Peyer's patch (tissue), 4 donors: ENCODE results near the gene CDH23.

Experiments used
- POLR2A ChIP-seq, 2 donors: fragments of 450-650 bp; IDR thresholded peaks; one replicate each; pipeline ENCODE4 v1.5.1; 2017; ENCODE audit warnings: antibody characterized with exemption in 2 of 2, mild to moderate bottlenecking in 2 of 2, moderate library complexity in 2 of 2
- TF ChIP-seq, protein P1 (sequence below), 6 experiments: fragments of 450-650 bp in 4 of 6; fragments of 200-600 bp in 2 of 6; sonication (generic) in 1 of 6; IDR thresholded peaks; one replicate each; pipeline ENCODE4 v1.5.1; 2017 to 2019; ENCODE audit warnings: antibody characterized with exemption in 6 of 6, mild to moderate bottlenecking in 3 of 6, moderate library complexity in 1 of 6

DNA sequence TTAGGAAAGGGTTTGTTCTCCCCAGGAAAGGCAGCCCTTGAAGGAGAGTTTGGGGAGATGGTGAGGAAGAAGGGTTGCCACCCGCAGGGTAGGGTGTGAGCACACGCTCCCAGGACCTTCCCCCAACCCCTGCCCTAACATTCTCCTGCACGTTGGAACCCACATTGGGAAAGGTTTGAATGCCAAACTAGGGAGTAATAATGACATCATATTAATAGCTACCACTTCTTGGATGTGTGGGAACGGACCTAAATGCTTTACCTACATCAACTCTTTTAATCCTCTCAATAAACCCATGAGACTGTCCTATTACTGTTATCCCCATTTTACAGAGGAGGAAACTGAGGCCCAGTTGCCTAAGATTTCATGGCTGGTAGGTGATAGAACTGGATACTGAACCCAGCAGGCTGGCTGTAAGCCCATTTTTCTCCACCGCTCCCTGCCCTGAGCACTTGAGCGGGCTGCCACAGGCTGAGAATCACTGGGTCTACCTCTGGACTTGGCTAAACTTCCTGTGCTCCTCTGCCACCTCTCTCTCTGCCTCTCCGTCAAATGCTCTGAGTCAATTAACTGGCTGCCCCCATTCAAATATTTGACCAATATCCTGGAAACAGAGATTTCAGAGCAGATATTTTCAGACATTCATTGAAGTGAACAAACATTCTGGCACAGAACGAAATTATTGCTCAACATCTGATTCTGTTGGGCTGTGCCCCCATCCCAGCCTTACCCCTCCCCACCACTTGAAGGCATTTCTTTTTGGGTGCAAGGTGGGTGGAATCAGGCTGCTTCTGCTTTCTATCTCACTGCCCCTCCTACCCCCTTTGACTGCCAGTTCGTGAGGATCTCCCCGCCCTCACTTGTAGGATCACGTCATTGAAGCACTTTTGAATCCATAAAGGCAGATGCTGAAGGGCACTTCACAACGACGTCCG lies 193.2 kb downstream of the CDH23 start:
- no peak for TF ChIP-seq POLR2A (IDR thresholded peaks at IDR 0.05)
- TF ChIP-seq, protein P1, sequence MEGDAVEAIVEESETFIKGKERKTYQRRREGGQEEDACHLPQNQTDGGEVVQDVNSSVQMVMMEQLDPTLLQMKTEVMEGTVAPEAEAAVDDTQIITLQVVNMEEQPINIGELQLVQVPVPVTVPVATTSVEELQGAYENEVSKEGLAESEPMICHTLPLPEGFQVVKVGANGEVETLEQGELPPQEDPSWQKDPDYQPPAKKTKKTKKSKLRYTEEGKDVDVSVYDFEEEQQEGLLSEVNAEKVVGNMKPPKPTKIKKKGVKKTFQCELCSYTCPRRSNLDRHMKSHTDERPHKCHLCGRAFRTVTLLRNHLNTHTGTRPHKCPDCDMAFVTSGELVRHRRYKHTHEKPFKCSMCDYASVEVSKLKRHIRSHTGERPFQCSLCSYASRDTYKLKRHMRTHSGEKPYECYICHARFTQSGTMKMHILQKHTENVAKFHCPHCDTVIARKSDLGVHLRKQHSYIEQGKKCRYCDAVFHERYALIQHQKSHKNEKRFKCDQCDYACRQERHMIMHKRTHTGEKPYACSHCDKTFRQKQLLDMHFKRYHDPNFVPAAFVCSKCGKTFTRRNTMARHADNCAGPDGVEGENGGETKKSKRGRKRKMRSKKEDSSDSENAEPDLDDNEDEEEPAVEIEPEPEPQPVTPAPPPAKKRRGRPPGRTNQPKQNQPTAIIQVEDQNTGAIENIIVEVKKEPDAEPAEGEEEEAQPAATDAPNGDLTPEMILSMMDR (IDR thresholded peaks at IDR 0.05), result no peak
